ENCODE data around the gene MAP10.

The MAP10 gene

GRCh38 chr1:232854798-232855159 is 49.6 kb downstream of the MAP10 start:
- DNase-seq (ENCODE audit: low read depth) = no peak

DNA sequence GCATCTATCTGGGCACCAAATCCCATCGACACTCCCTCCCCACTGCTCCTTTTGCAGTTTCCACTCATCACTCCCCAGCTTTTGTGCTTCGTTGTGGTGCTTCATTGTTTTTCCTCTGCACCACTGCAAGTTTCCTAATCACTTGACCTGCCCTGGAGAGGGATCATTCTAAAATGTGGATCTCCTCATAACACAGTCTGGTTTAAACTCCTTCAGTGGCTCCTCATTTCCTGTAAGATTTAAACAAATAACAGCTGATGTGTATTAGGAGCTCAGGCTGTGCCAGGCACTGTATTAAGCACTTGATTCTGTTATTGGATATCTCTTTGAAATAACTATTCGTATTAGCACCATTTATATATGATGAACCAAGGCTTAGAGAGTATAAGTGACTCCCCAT is 51.3 kb downstream of the MAP10 start:
- no peak for DNase-seq (ENCODE audit: low read depth)

All from activated T-helper 9 cell treated with anti-CD3 and anti-CD28 coated beads, Interleukin-2, amount 50 U/mL, for 16 hours (primary cell).